GM12891 (cell line): ENCODE measurements around the gene SLK.

ENCODE experiments used
- DNase-seq: peaks from one replicate; pipeline ENCODE4 v3.0.0; 2011; ENCODE audit warnings: low spot score; ENCODE audit not compliant: insufficient read length
- FAIRE-seq: peaks from 2 replicates; lab custom pipeline; 2011; peaks lifted over from hg19 to GRCh38; lab: Jason Lieb, UNC
- PAX5 ChIP-seq: IDR thresholded peaks from 2 replicates; pipeline ENCODE4 v1.6.1; 2011; ENCODE audit warnings: low read length, moderate library complexity, mild to moderate bottlenecking; ENCODE audit not compliant: insufficient read depth, severe bottlenecking
- POLR2A ChIP-seq: IDR thresholded peaks from 2 replicates; pipeline ENCODE4 v1.6.1; 2011; ENCODE audit warnings: low read depth, low read length, control low read depth
- POLR2AphosphoS5 ChIP-seq: IDR thresholded peaks from 2 replicates; pipeline ENCODE4 v1.6.1; 2011; ENCODE audit warnings: low read depth, low read length, control low read depth
- POU2F2 ChIP-seq: IDR thresholded peaks from 2 replicates; pipeline ENCODE4 v1.6.1; 2011; ENCODE audit warnings: low read depth, mild to moderate bottlenecking, control low read depth, low read length, moderate library complexity
- SPI1 ChIP-seq: IDR thresholded peaks from 2 replicates; pipeline ENCODE4 v1.6.1; 2011; ENCODE audit warnings: low read depth, low read length, control low read depth
- TAF1 ChIP-seq: IDR thresholded peaks from 2 replicates; pipeline ENCODE4 v1.6.1; 2011; ENCODE audit warnings: low read depth, low read length, control low read depth

SLK gene

DNA sequence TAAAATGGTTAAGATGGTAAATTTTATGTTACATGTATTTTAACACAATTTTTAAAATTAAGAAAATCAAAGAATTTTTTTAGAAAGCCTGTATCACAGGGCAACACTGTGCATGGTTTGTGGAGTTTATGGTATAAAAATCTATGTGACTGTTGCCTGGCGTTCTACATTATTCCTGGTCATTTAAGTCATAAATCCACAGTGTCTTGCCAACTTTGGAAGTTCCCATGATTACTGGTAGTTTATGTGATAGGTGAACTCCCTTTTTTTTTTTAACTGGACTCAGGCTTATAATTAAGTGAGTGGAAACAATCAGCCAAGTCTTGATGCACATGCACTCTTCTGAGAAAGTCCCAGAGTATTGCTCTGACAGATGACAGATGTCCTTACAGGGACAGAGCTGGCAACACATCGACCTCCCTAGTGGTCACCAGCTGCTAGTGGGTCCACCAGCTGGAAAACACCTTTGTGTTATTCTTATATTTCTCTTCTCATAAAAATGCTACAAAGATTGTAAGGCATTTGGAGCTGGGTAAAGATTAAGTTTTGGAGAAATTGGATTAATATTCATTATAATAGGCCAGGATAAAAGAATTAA lies 40.1 kb upstream of the SLK start:
- no peak for TF ChIP-seq POLR2AphosphoS5
- TF ChIP-seq PAX5, result no peak
- no peak for TF ChIP-seq POLR2A
- no peak for TF ChIP-seq POU2F2
- TF ChIP-seq SPI1, result no peak
- no peak for TF ChIP-seq TAF1
- no peak for DNase-seq
- no peak for FAIRE-seq

DNA sequence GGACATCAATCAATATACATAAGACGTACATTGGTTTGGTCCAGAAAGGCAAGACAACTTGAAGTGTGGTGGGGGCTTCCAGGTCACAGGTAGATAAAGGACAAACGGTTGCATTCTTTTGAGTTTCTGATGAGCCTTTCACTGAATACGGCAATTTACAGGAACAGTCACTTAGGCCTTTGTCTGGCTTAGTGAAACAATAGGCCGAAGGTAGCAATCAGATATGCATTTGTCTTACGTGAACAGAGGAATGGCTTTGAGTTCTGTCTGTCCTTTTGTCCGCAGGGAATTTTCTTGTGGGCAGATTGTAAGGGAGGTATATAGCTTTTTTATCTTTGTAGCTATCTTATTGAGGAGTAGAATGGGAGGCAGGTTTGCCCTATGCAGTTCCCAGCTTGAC lies 38.2 kb upstream of the SLK start:
- DNase-seq (no peak), FAIRE-seq (peak; percentile 54)
- TF ChIP-seq SPI1 (no peak), POU2F2 (no peak), POLR2AphosphoS5 (no peak), POLR2A (no peak), PAX5 (no peak), TAF1 (no peak)

DNA sequence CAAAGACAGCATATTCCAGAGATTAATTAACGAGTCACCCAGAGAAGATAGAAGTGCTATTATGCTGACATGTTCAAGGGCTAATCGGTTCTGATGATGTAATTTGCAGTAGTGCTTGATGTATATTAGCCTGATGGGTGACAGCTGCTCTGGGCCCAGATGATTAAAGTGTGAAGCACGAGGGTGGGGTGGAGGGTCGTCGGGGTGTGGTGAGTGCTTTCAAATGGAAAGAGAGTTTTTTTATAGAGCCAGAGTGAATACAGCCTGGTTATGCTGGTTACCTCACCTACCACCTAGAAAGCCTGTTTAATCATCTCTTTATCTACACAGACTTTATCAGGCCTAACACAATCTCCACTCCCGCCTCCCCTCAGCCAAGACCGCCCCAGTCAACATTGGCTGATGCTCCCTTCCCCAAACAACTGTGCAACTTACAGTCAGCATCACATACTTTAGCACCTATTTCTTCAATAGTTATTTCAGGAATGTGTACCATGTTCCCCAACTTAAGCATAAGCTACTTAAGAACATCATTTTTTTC lies 37.5 kb upstream of the SLK start:
- DNase-seq, result no peak
- no peak for FAIRE-seq
- TF ChIP-seq TAF1 (no peak), POLR2A (no peak), POU2F2 (no peak), PAX5 (no peak), SPI1 (no peak), POLR2AphosphoS5 (no peak)

DNA sequence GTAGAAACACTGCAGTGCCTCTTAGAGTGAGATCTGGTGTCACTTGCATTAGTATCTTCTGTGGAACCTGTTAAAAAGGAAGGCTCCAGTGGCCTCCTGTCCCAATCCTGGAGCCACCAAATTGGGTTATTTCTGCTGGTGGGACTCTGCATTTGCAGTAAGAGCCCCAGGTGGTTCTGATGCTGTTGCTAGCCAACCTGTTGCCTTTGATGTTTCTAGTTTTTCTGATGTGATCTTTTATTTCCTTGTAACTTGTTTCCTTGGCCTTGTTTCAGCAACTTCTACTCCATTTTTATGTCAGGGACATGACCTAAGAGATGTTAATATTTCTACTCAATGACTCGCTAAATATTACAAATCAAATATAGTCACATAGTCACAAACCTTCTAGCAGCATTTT lies 36.5 kb upstream of the SLK start:
- FAIRE-seq, result no peak
- TF ChIP-seq PAX5, result no peak

DNA sequence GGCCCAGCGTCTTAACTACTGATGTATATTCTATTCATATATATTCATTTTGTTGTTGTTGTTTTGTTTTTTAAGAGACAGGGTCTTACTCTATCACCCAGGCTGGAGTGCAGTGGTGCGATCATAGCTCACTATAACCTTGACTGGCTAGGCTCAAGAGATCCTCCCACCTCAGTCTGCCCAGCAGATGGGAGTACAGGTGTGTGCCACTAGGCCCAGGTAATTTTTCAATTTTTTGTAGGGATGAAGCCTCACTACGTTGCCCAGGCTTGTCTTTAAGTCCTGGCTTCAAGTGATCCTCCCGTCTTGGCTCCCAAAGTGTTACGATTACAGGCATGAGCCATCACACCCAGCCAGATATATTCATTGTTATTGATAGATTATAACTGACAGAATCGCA lies 36.1 kb upstream of the SLK start:
- DNase-seq (no peak), FAIRE-seq (no peak)
- TF ChIP-seq POLR2A, result no peak
- no peak for TF ChIP-seq POLR2AphosphoS5
- no peak for TF ChIP-seq POU2F2
- TF ChIP-seq SPI1, result no peak

More for the DNA sequence above, 36.5 kb upstream of the SLK start:
- DNase-seq, result no peak

DNA sequence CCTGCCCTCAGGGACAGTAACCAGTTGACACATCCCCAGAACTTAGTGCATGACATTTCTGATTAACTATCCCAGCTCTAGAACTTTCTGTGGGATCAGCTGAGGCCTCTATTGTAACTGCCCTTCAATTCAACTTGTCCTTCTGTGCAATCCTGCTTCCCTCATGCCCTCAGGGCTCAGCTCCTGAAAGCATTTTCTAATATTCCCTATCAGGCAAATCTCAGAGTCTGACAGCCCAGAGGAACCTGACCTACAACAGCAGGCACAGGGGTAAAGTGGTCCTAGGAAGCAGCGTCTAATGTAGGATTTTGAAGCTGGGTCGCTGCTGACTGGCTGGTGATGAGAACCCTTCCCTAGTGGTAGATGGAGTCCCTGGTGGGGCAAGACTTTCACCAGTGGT lies 35.3 kb upstream of the SLK start:
- no peak for FAIRE-seq
- no peak for DNase-seq
- TF ChIP-seq POLR2A (no peak), TAF1 (no peak), PAX5 (no peak), SPI1 (no peak), POLR2AphosphoS5 (no peak), POU2F2 (no peak)

DNA sequence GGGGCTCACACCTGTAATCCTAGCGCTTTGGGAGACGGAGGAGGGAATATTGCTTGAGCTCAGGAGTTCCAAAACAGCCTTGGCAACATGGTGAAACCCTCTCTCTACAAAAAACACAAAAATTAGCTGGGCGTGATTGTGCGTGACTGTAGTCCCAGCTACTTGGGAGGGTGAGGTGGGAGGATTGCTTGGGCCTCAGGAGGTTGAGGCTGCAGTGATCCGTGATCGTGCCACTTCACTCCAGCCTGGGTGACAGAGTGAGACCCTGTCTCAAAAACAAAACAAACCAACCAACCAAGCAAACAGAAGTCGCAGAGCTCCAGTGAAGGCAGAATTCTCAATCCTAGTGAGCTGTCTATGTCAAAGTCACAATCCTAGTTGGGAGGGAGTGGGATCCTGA lies 34.7 kb upstream of the SLK start:
- no peak for TF ChIP-seq SPI1
- no peak for TF ChIP-seq POU2F2
- FAIRE-seq (no peak), DNase-seq (no peak)

DNA sequence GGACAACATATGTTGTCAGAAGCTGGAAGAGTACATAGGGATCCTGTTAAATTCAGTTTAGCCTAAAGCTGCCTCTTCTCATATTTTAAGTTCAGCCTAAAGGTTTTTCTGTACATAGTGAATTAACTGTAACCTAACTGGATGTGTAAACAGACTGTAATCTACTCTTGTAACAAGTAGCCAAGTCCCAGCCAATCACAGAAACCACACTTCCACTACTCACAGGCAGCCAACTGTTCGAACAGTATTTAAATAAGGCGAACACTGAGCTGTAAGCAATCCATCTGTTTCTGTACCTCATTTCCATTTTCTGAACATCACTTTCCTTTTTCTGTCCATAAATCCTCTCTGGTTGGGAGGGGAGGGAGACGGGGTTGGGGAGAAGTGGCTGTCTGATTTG lies 34.0 kb upstream of the SLK start:
- DNase-seq, result no peak
- TF ChIP-seq PAX5, result no peak
- TF ChIP-seq SPI1, result no peak
- no peak for TF ChIP-seq POLR2AphosphoS5
- TF ChIP-seq POU2F2, result no peak
- TF ChIP-seq TAF1, result no peak
- TF ChIP-seq POLR2A, result no peak
- FAIRE-seq, result no peak

DNA sequence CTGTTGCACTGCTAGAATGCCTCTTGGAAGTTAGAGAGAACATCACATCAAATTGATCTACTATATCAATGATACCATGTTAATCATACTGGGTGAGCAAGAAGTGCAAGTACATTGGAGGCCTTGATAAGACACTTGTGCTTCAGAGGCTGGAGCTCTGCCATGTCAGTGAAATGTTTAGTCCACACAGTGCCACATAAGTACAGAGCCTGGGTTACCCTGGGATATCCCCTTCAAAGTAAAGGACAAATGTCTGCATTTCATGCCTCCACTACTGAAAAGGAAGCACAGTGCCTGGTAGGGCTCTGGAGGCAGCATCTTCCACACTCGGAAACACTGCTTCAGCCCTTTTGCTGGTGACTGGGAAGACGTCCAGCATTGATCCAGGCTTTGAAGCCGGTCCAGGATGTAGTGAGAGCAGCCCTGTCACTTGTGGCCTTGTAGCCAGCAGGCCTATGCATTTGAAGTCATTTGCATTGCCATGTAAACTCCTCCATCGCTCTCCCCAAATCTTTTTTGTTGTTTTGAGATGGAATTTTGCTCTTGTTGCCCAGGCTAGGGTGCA lies 33.3 kb upstream of the SLK start:
- FAIRE-seq, result no peak
- DNase-seq, result no peak
- TF ChIP-seq POLR2A (no peak), PAX5 (no peak), POU2F2 (no peak), POLR2AphosphoS5 (no peak), TAF1 (no peak)

DNA sequence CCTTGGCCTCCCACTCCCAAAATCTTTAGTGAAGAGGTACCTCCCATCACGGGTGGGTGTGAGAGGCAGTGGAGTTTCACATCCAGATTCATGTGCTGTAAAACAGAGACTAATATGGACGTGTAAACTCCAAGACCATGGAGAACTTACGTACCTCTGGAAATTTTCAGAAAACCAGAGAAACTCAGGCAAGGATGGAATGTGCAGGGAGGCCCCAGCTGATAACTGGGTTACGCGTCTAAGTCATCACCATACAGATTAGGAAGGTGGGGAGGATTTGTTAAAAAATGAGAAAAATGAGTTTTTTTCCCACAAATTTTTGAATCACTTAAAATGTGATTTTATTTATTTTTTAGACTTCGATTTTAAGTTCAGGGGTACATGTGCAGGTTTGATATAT lies 32.6 kb upstream of the SLK start:
- DNase-seq, result no peak
- no peak for FAIRE-seq
- TF ChIP-seq POU2F2 (no peak), POLR2AphosphoS5 (no peak), PAX5 (no peak), SPI1 (no peak), TAF1 (no peak), POLR2A (no peak)

DNA sequence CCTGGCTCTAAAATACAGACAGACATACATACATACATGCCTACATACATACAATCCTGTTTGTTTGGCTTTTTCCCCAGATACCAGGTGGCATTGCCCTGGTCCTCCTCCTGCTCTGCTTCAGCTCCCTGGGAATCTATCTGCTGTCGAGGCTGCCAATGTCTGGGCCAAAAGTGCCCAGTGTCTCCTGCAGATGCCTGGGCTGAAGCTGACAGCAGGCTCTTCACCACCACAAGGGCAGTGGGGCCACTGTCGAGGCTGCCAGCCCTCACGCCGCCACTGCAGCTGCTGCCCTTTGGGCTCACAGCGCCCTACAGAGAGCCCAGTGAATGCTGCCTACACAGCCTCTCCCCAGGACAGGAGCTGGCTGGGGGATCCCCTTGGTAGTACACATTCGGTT lies 30.9 kb upstream of the SLK start:
- TF ChIP-seq PAX5 (no peak), SPI1 (no peak), POLR2AphosphoS5 (no peak), POLR2A (no peak), POU2F2 (no peak), TAF1 (no peak)
- FAIRE-seq, result no peak
- DNase-seq, result no peak
